Uterus (tissue), 2 donors: Measurements from ENCODE around the gene TTC3.

ENCODE experiments used
- CTCF ChIP-seq, 4 experiments: fragments of 200-600 bp in 2 of 4; fragments of 450-650 bp in 2 of 4; sonication (generic) in 2 of 4; IDR thresholded peaks; one replicate each; pipeline ENCODE4 v1.5.1; 2016 to 2019; ENCODE audit warnings: antibody characterized with exemption in 4 of 4, mild to moderate bottlenecking in 2 of 4, moderate library complexity in 1 of 4
- POLR2A ChIP-seq, 2 donors: fragments of 450-650 bp; IDR thresholded peaks; one replicate each; pipeline ENCODE4 v1.6.1; 2016; ENCODE audit warnings: antibody characterized with exemption in 2 of 2, mild to moderate bottlenecking in 1 of 2, moderate library complexity in 1 of 2

- TF ChIP-seq CTCF (IDR thresholded peaks at IDR 0.05): no peak
- TF ChIP-seq POLR2A (IDR thresholded peaks at IDR 0.05): no peak
Measured at GRCh38 chr21:37164742-37165141, 91.7 kb downstream of the TTC3 start.
